Ovary (tissue), 9 donors: ENCODE results near the gene XXYLT1. TPM values are rescaled to one million over a fixed set of nuclear protein-coding genes. Genes with fewer than 3 reads are reported as not detected.

Experiments used
- DNase-seq, 5 donors: peaks; one replicate each; pipeline ENCODE4 v3.0.0-alpha.2; 2019 to 2020
- H3K27ac ChIP-seq, 2 donors: fragments of 200-600 bp; one replicate each; pipeline versions ENCODE4 v1.5.1 to v1.8.0; 2019 to 2022
- H3K27me3 ChIP-seq: fragments of 200-600 bp; one replicate; pipeline ENCODE4 v1.8.0; 2022
- H3K36me3 ChIP-seq: fragments of 200-600 bp; sonication (generic); one replicate; pipeline ENCODE4 v1.5.1; 2019
- H3K4me1 ChIP-seq: one replicate; pipeline ENCODE4 v1.8.1; 2013; ENCODE audit warnings: mild to moderate bottlenecking, moderate library complexity; ENCODE audit not compliant: insufficient read depth
- H3K4me3 ChIP-seq: fragments of 200-600 bp; sonication (generic); one replicate; pipeline ENCODE4 v1.5.1; 2017
- H3K9me3 ChIP-seq, 2 donors: fragments of 200-600 bp in 1 of 2; sonication (generic) in 1 of 2; one replicate each; pipeline versions ENCODE4 v1.5.1 to v1.8.1; 2013 to 2019; ENCODE audit warnings: mild to moderate bottlenecking in 1 of 2, moderate library complexity in 1 of 2
- CTCF ChIP-seq, 3 donors: fragments of 450-650 bp in 2 of 3; fragments of 200-600 bp in 1 of 3; IDR thresholded peaks; one replicate each; pipeline versions ENCODE4 v1.5.1 to v1.8.0; 2016 to 2022; ENCODE audit warnings: antibody characterized with exemption in 3 of 3, mild to moderate bottlenecking in 1 of 3
- EP300 ChIP-seq: sonication (generic); formaldehyde crosslinking; IDR thresholded peaks from one replicate; pipeline ENCODE4 v1.6.1; 2017; ENCODE audit warnings: antibody characterized with exemption
- POLR2A ChIP-seq: fragments of 450-650 bp; IDR thresholded peaks from one replicate; pipeline ENCODE4 v1.6.1; 2017; ENCODE audit warnings: antibody characterized with exemption, mild to moderate bottlenecking, moderate library complexity
- WGBS, 3 donors: extraction: QIAGEN DNeasy Blood & Tissue Kit in 1 of 3; methylation state at CpG; one replicate each; pipeline versions ENCODE4 v1.1.5 to v1.1.7; 2013 to 2017; 5-methylcytosine and 5-hydroxymethylcytosine counted together
- intact Hi-C, 4 donors: fragments of 100-400 bp; cut with DNase I; formaldehyde crosslinking; loops; one replicate each; pipeline versions ENCODE4 v1.11.0 to v1.15.1; 2022 to 2023
- polyA plus RNA-seq, 2 donors: library from polyadenylated mRNA; stranded (reverse); fragments of 200-250 nt in 1 of 2; fragments of 350-450 nt in 1 of 2; fragmentation: Illumina TruSeq in 1 of 2; extraction: RNeasy Lipid Tissue Mini Kit (QIAGEN cat#74804) in 1 of 2; gene quantifications; one replicate each; pipeline ENCODE4 v1.2.3, GENCODE V29; 2013 to 2014
- total RNA-seq, 7 donors: library from RNA; depleted of rRNA in 2 of 7; stranded (reverse); fragments of >200 nt in 2 of 7; fragmentation: NEBNext Ultra II Directional in 3 of 7; extraction: Animal tissue kit (Norgen Biotek cat#: 25700) in 3 of 7; gene quantifications; one replicate each; pipeline versions ENCODE4 v1.1.0 to v1.2.4, GENCODE V29; 2016 to 2023
- donor health status: DM: no; HTN: no; CAD: no; lungs with moderate emphysema.
- donor health status: DM: no; HTN: no; CAD: no.
- donor health status: Bipolar disorder and iron deficiency.
- donor health status: DM: yes; HTN: yes; CAD: no.
- donor health status: DM: no; HTN: no; CAD: no.
- donor health status: DM: yes; HTN: yes; CAD: no.

The XXYLT1 gene
- total and polyA plus RNA-seq, 9 donors: 5.6 to 13.6 (median 10.2) TPM

GRCh38 chr3:195241592-195242355, 29.2 kb downstream of the XXYLT1 start:
- Histone ChIP-seq H3K27me3 (no peaks in the 10 kb centered on the region), H3K4me1 (peaks cover 8% of the 10 kb centered on the region), H3K4me3 (no peak overlapping the region), H3K9me3 (no peaks in the 10 kb centered on the region), H3K27ac (no peak overlapping the region), H3K36me3 (no peaks in the 10 kb centered on the region)
- 89 to 93% (median 92%) methylated on average over 12 of the region's 12 CpGs for WGBS, 3 donors
- intact Hi-C loops: no loop called here
- no peak for TF ChIP-seq CTCF (IDR thresholded peaks at IDR 0.05)
- TF ChIP-seq EP300: no peak
- no peak for TF ChIP-seq POLR2A
- DNase-seq: peak in 3 of 5 donors; percentile 5 to 15 (median 14)

GRCh38 chr3:195240939-195241338, 30.0 kb downstream of the XXYLT1 start:
- intact Hi-C loops: no loop called here
- peaks cover 8% of the 10 kb centered on the region for H3K4me1 ChIP-seq

GRCh38 chr3:195240171-195240701, 30.7 kb downstream of the XXYLT1 start:
- H3K4me1 ChIP-seq: peaks cover 8% of the 10 kb centered on the region
- peak; percentile 19 for TF ChIP-seq EP300
- no peak for TF ChIP-seq POLR2A
- no peak for TF ChIP-seq CTCF (IDR thresholded peaks at IDR 0.05)
- no peak overlapping the region for H3K4me3 ChIP-seq
- H3K27ac ChIP-seq: no peak overlapping the region
- WGBS, 3 donors: 45 to 59% (median 46%) methylated on average over 15 of the region's 15 CpGs
- no peaks in the 10 kb centered on the region for H3K9me3 ChIP-seq
- intact Hi-C loops: no loop called here
- no peaks in the 10 kb centered on the region for H3K27me3 ChIP-seq
- H3K36me3 ChIP-seq: no peaks in the 10 kb centered on the region
- peak; percentile 44 to 87 (median 62) for DNase-seq

More at GRCh38 chr3:195240939-195241338, 30.0 kb downstream of the XXYLT1 start:
- Histone ChIP-seq H3K36me3 (no peaks in the 10 kb centered on the region), H3K27me3 (no peaks in the 10 kb centered on the region), H3K4me3 (no peak overlapping the region), H3K9me3 (no peaks in the 10 kb centered on the region), H3K27ac (no peak overlapping the region)
- TF ChIP-seq CTCF (IDR thresholded peaks at IDR 0.05): no peak
- TF ChIP-seq EP300: no peak
- TF ChIP-seq POLR2A: no peak
- WGBS, 3 donors: 78 to 82% (median 81%) methylated on average over 6 of the region's 6 CpGs
- DNase-seq: peak in 3 of 5 donors; percentile 16 to 36 (median 25)

- peak in 1 of 5 donors; percentile 6 for DNase-seq
- no peak for TF ChIP-seq EP300
- no peak for TF ChIP-seq POLR2A
- TF ChIP-seq CTCF (IDR thresholded peaks at IDR 0.05): no peak
- intact Hi-C loops: no loop called here
- no peak overlapping the region for H3K27ac ChIP-seq
- no peaks in the 10 kb centered on the region for H3K27me3 ChIP-seq
- H3K9me3 ChIP-seq: no peaks in the 10 kb centered on the region
- WGBS, 3 donors: 68 to 88% (median 78%) methylated on average over 3 of the region's 3 CpGs
- no peaks in the 10 kb centered on the region for H3K36me3 ChIP-seq
- peaks cover 8% of the 10 kb centered on the region for H3K4me1 ChIP-seq
- no peak overlapping the region for H3K4me3 ChIP-seq
Measured at GRCh38 chr3:195239121-195239520, 31.8 kb downstream of the XXYLT1 start.
